T-cell (primary cell): ENCODE data around the gene REXO1. TPM values are rescaled to one million over a fixed set of nuclear protein-coding genes. Genes with fewer than 3 reads are reported as not detected.
A peak's percentile ranks its signal among the peaks of the same experiment; 100 is the strongest.

Source experiments
- ATAC-seq, 4 experiments: fragments of 200-7000 bp in 3 of 4; fragments of 150-1000 bp in 1 of 4; cut with Tn5 transposase; replicated peaks in 1 of 4; 1 replicate in 3 of 4; 2 replicates in 1 of 4; pipeline ENCODE4 v1.10.0; 2021; ENCODE audit warnings: moderate library complexity in 3 of 4, mild to moderate bottlenecking in 2 of 4, moderate number of reproducible peaks in 1 of 4
- CTCF ChIA-PET, 2 donors: fragments of 300-600 bp; sonication (Branson Sonifier 250); formaldehyde crosslinking; loops; one replicate each; lab custom pipeline; 2022; ENCODE audit warnings: antibody characterized with exemption in 2 of 2; lab: Charles Lee
- POLR2A ChIA-PET, 2 donors: fragments of 300-600 bp; sonication (Branson Sonifier 250); formaldehyde crosslinking; loops; one replicate each; lab custom pipeline; 2022; ENCODE audit warnings: antibody characterized with exemption in 2 of 2; lab: Charles Lee
- DNase-seq, 35 experiments: peaks; one replicate each; pipeline versions ENCODE4 v3.0.0 to v3.0.0-alpha.2; 2013 to 2023
- H3K27ac ChIP-seq: one replicate; pipeline ENCODE4 v1.5.1; 2013; ENCODE audit warnings: low read length
- H3K27me3 ChIP-seq, 2 experiments: replicated peaks in 1 of 2; 1 replicate in 1 of 2; 2 replicates in 1 of 2; pipeline versions ENCODE4 v1.6.1 to v1.7.0; 2013; ENCODE audit warnings: low read length in 1 of 2, mixed read lengths in 1 of 2; ENCODE audit not compliant: control insufficient read depth in 2 of 2, insufficient read depth in 2 of 2; ENCODE audit errors: extremely low read depth in 1 of 2
- H3K36me3 ChIP-seq, 2 donors: 1 replicate in 1 of 2; 2 replicates in 1 of 2; pipeline versions ENCODE4 v1.6.1 to v1.7.0; 2013; ENCODE audit warnings: low read length in 1 of 2; ENCODE audit not compliant: control insufficient read depth in 2 of 2, insufficient read depth in 1 of 2; ENCODE audit errors: extremely low read depth in 1 of 2
- H3K4me1 ChIP-seq, 2 experiments: 1 replicate in 1 of 2; 2 replicates in 1 of 2; pipeline versions ENCODE4 v1.6.1 to v1.7.0; 2013; ENCODE audit warnings: low read length in 2 of 2, mixed read lengths in 1 of 2; ENCODE audit not compliant: insufficient read depth in 2 of 2, control insufficient read depth in 1 of 2; ENCODE audit errors: extremely low read depth in 1 of 2
- H3K4me3 ChIP-seq, 2 donors: 1 replicate in 1 of 2; 2 replicates in 1 of 2; pipeline versions ENCODE4 v1.5.1 to v1.7.0; 2013; ENCODE audit warnings: mild to moderate bottlenecking in 2 of 2, low read length in 1 of 2, moderate library complexity in 1 of 2; ENCODE audit not compliant: control insufficient read depth in 1 of 2; ENCODE audit errors: extremely low read depth in 1 of 2
- H3K9me3 ChIP-seq: 2 replicates; pipeline ENCODE4 v1.7.0; 2013
- H3K27ac Mint-ChIP-seq, 2 donors: one replicate each; pipeline ENCODE4 v1.8.0; 2020 to 2021; ENCODE audit warnings: mild to moderate bottlenecking in 2 of 2, mixed read lengths in 2 of 2
- H3K27me3 Mint-ChIP-seq, 2 donors: one replicate each; pipeline ENCODE4 v1.8.0; 2021 to 2022; ENCODE audit warnings: mixed read lengths in 2 of 2
- H3K36me3 Mint-ChIP-seq: one replicate; pipeline ENCODE4 v1.8.0; 2021; ENCODE audit warnings: mixed read lengths
- H3K4me1 Mint-ChIP-seq, 3 donors: one replicate each; pipeline ENCODE4 v1.8.0; 2020 to 2022; ENCODE audit warnings: mixed read lengths in 3 of 3, mild to moderate bottlenecking in 1 of 3
- H3K4me3 Mint-ChIP-seq, 3 donors: one replicate each; pipeline ENCODE4 v1.8.0; 2020 to 2022; ENCODE audit warnings: mild to moderate bottlenecking in 3 of 3, mixed read lengths in 3 of 3, moderate library complexity in 3 of 3
- H3K9me3 Mint-ChIP-seq, 3 donors: one replicate each; pipeline ENCODE4 v1.8.0; 2020 to 2022; ENCODE audit warnings: mixed read lengths in 3 of 3
- WGBS: methylation state at CpG from one replicate; pipeline ENCODE4 v1.1.5; 2013; ENCODE audit warnings: missing lambda C conversion rate; ENCODE audit not compliant: insufficient coverage; 5-methylcytosine and 5-hydroxymethylcytosine counted together
- total RNA-seq, 35 experiments: library from RNA in 6 of 35; stranded (reverse) in 6 of 35; fragments of 120-200 nt in 1 of 35; gene quantifications; one replicate each; pipeline versions ENCODE4 v1.2.1 to v1.2.4 and lab custom pipeline; 2013 to 2026

Gene REXO1
- total RNA-seq, 5 donors from 2014 or later (not counting 1 experiment from before 2014, with no cell fraction given) = 68.4 to 97.5 (median 78.7) TPM

GRCh38 chr19:1872807-1873523, 24.7 kb upstream of the REXO1 start:
- Mint-ChIP-seq H3K27ac (no peak overlapping the region), H3K9me3 (no peaks in the 10 kb centered on the region)
- WGBS = 90% methylated on average over 22 of the region's 25 CpGs

GRCh38 chr19:1871630-1872029, 23.3 kb upstream of the REXO1 start:
- H3K9me3 Mint-ChIP-seq = no peaks in the 10 kb centered on the region

More at GRCh38 chr19:1872807-1873523, 24.7 kb upstream of the REXO1 start:
- CTCF ChIA-PET = no interaction called here
- H3K4me1 Mint-ChIP-seq = peaks cover 38 to 48% (median 39%) of the 10 kb centered on the region in 3 donors
- Histone ChIP-seq H3K4me1 (peaks cover 17 to 50% of the 10 kb centered on the region in 2 experiments), H3K9me3 (no peaks in the 10 kb centered on the region), H3K36me3 (peaks cover 15 to 27% of the 10 kb centered on the region in 2 donors), H3K27me3 (no peaks in the 10 kb centered on the region), H3K4me3 (no peak overlapping the region), H3K27ac (peak overlapping the region; percentile 12)
- H3K27me3 Mint-ChIP-seq = no peaks in the 10 kb centered on the region
- H3K36me3 Mint-ChIP-seq = no peaks in the 10 kb centered on the region
- peak overlapping the region in 1 of 3 donors; percentile 98 for H3K4me3 Mint-ChIP-seq
- no peak for ATAC-seq
- POLR2A ChIA-PET = no interaction called here
- no peak for DNase-seq

GRCh38 chr19:1871140-1871597, 22.9 kb upstream of the REXO1 start:
- H3K4me1 Mint-ChIP-seq = peaks cover 35 to 44% (median 38%) of the 10 kb centered on the region in 3 donors
- H3K27me3 Mint-ChIP-seq = no peaks in the 10 kb centered on the region
- ATAC-seq (no peak), DNase-seq (no peak)
- Histone ChIP-seq H3K9me3 (no peaks in the 10 kb centered on the region), H3K4me3 (no peak overlapping the region), H3K27me3 (no peaks in the 10 kb centered on the region), H3K27ac (no peak overlapping the region), H3K4me1 (peaks cover 14 to 43% of the 10 kb centered on the region in 2 experiments), H3K36me3 (peaks cover 15 to 27% of the 10 kb centered on the region in 2 donors)
- POLR2A ChIA-PET = no interaction called here
- H3K27ac Mint-ChIP-seq = no peak overlapping the region
- 92% methylated on average over 13 of the region's 15 CpGs for WGBS
- no peaks in the 10 kb centered on the region for H3K9me3 Mint-ChIP-seq
- CTCF ChIA-PET = no interaction called here
- H3K36me3 Mint-ChIP-seq = no peaks in the 10 kb centered on the region
- H3K4me3 Mint-ChIP-seq = no peak overlapping the region

More at GRCh38 chr19:1871630-1872029, 23.3 kb upstream of the REXO1 start:
- POLR2A ChIA-PET = no interaction called here
- Histone ChIP-seq H3K27me3 (no peaks in the 10 kb centered on the region), H3K4me3 (no peak overlapping the region), H3K36me3 (peaks cover 15 to 27% of the 10 kb centered on the region in 2 donors), H3K9me3 (no peaks in the 10 kb centered on the region), H3K27ac (no peak overlapping the region), H3K4me1 (peaks cover 17 to 48% of the 10 kb centered on the region in 2 experiments)
- no peaks in the 10 kb centered on the region for H3K27me3 Mint-ChIP-seq
- H3K4me1 Mint-ChIP-seq = peaks cover 38 to 49% (median 43%) of the 10 kb centered on the region in 3 donors
- no peaks in the 10 kb centered on the region for H3K36me3 Mint-ChIP-seq
- CTCF ChIA-PET = no interaction called here
- no peak overlapping the region for H3K27ac Mint-ChIP-seq
- WGBS = 95% methylated on average over 8 of the region's 13 CpGs
- no peak for ATAC-seq
- H3K4me3 Mint-ChIP-seq = no peak overlapping the region
- DNase-seq = no peak

GRCh38 chr19:1868971-1869370, 20.7 kb upstream of the REXO1 start:
- DNase-seq (no peak), ATAC-seq (no peak)
- POLR2A ChIA-PET = interaction anchor here in 1 of 2 donors (0.6 kb wide), 1 partner anchor 794 kb away, joined by 3 read pairs; no protein-coding TSS in a partner anchor
- Histone ChIP-seq H3K27ac (no peak overlapping the region), H3K4me3 (no peak overlapping the region), H3K4me1 (peaks cover 8 to 50% of the 10 kb centered on the region in 2 experiments), H3K9me3 (no peaks in the 10 kb centered on the region), H3K36me3 (peaks cover 15 to 27% of the 10 kb centered on the region in 2 donors), H3K27me3 (no peaks in the 10 kb centered on the region)
- CTCF ChIA-PET = interaction anchor here in 1 of 2 donors (0.6 to 0.7 kb wide), 2 partner anchors 28 to 179 kb away, joined by 3 to 6 read pairs; no protein-coding TSS in a partner anchor
- no peaks in the 10 kb centered on the region for H3K36me3 Mint-ChIP-seq
- no peaks in the 10 kb centered on the region for H3K9me3 Mint-ChIP-seq
- H3K4me3 Mint-ChIP-seq = no peak overlapping the region
- H3K27ac Mint-ChIP-seq = peak overlapping the region; percentile 23 to 61
- peaks cover 18 to 32% (median 28%) of the 10 kb centered on the region in 3 donors for H3K4me1 Mint-ChIP-seq
- H3K27me3 Mint-ChIP-seq = no peaks in the 10 kb centered on the region
- WGBS = 98% methylated on average over 7 of the region's 7 CpGs

GRCh38 chr19:1867349-1867724, 19.1 kb upstream of the REXO1 start:
- H3K36me3 Mint-ChIP-seq = no peaks in the 10 kb centered on the region
- H3K4me3 Mint-ChIP-seq = no peak overlapping the region
- H3K36me3 ChIP-seq = peaks cover 8 to 12% of the 10 kb centered on the region in 2 donors
- H3K4me1 ChIP-seq = peaks cover 0 to 36% of the 10 kb centered on the region in 2 experiments
- DNase-seq = no peak
- no peak overlapping the region for H3K4me3 ChIP-seq
- H3K27me3 ChIP-seq = no peaks in the 10 kb centered on the region
- ChIA-PET CTCF (no interaction called here), POLR2A (no interaction called here)
- ATAC-seq = no peak
- peak overlapping the region; percentile 39 to 73 for H3K27ac Mint-ChIP-seq
- H3K9me3 Mint-ChIP-seq = no peaks in the 10 kb centered on the region
- H3K9me3 ChIP-seq = no peaks in the 10 kb centered on the region
- WGBS = 91% methylated on average over 7 of the region's 9 CpGs
- peaks cover 11 to 21% (median 21%) of the 10 kb centered on the region in 3 donors for H3K4me1 Mint-ChIP-seq
- H3K27me3 Mint-ChIP-seq = no peaks in the 10 kb centered on the region
- H3K27ac ChIP-seq = no peak overlapping the region

- Mint-ChIP-seq H3K4me3 (no peak overlapping the region), H3K4me1 (peaks cover 14 to 24% (median 22%) of the 10 kb centered on the region in 3 donors), H3K27ac (peak overlapping the region; percentile 27 to 73), H3K36me3 (no peaks in the 10 kb centered on the region), H3K27me3 (no peaks in the 10 kb centered on the region), H3K9me3 (no peaks in the 10 kb centered on the region)
- Histone ChIP-seq H3K27ac (no peak overlapping the region), H3K4me1 (peaks cover 1 to 36% of the 10 kb centered on the region in 2 experiments), H3K36me3 (peaks cover 6 to 12% of the 10 kb centered on the region in 2 donors), H3K4me3 (no peak overlapping the region), H3K27me3 (no peaks in the 10 kb centered on the region), H3K9me3 (no peaks in the 10 kb centered on the region)
- DNase-seq (no peak), ATAC-seq (no peak)
- 88% methylated on average over 5 of the region's 8 CpGs for WGBS
- ChIA-PET CTCF (interaction anchor here in 1 of 2 donors (0.5 to 0.7 kb wide), 2 partner anchors 82 to 85 kb away, joined by 3 to 6 read pairs; no protein-coding TSS in a partner anchor), POLR2A (no interaction called here)
Measured at GRCh38 chr19:1866693-1867348, 18.5 kb upstream of the REXO1 start.
